Measurements from ENCODE around the gene S100A7A. TPM values are rescaled to one million over a fixed set of nuclear protein-coding genes. Genes with fewer than 3 reads are reported as not detected.

S100A7A gene
- total and polyA plus RNA-seq, 2 of the 13 experiments (the other 11 are each of a cell fraction or from before 2014, with no cell fraction given), result not detected

DNA sequence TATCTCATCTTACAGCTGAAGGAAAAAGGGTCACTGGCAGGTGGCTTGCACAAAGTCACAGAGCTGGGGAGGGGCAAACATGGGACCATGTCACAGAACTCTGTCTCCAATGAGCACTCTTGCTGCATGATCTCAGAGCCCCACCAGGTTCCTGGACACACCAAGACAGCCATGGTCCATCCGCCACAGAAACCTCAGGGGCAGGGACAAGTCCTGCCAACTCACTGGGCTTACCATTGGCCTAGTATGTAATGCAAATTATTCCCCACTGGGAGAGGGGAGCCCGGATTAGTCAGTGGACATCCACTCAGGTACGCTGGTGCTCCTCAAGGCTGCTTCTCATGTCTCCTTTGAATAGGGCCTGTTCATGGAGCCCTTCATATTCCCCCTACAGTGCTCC, 14.2 kb downstream of the S100A7A start:
- H2AFZ ChIP-seq (ENCODE audit: low read length), result no peak overlapping the region
- ATAC-seq (no peak), DNase-seq (ENCODE audit: low spot score) (no peak), FAIRE-seq (no peak)
- H3K4me1 ChIP-seq (ENCODE audit: insufficient read depth, low read length), result no peaks in the 10 kb centered on the region
- H3K4me3 ChIP-seq (replicated peaks in 1 of 3; ENCODE audit: insufficient read depth in 1 of 3, low read depth in 2 of 3, low read length in 3 of 3), result no peak overlapping the region
- H3K27ac ChIP-seq (ENCODE audit: extremely low read length, insufficient read depth, low read length), result no peak overlapping the region
- CTCF ChIA-PET (ENCODE audit: low intra/inter-chr PET ratio, low total read pairs), result no interaction called here
- H3K4me2 ChIP-seq (ENCODE audit: low read depth, low read length), result no peak overlapping the region
- H3K27me3 ChIP-seq (ENCODE audit: control insufficient read depth in 1 of 2, insufficient read depth in 2 of 2, low read length in 2 of 2), result no peaks in the 10 kb centered on the region
- no CpG with 5 or more reads among the region's 3 CpGs for WGBS (ENCODE audit: low lambda C conversion rate)
- no peaks in the 10 kb centered on the region for H3K36me3 ChIP-seq (replicated peaks in 1 of 2; ENCODE audit: control insufficient read depth in 1 of 2, insufficient read depth in 2 of 2, low read length in 2 of 2)
- TF ChIP-seq FUBP1 (CRISPR knock-in tag; IDR thresholded peaks at IDR 0.05; ENCODE audit: borderline replicate concordance) (no peak), SAFB2 (CRISPR knock-in tag; IDR thresholded peaks at IDR 0.05; ENCODE audit: borderline replicate concordance, low read depth) (no peak), MIER3 (CRISPR knock-in tag; IDR thresholded peaks at IDR 0.05; ENCODE audit: borderline replicate concordance) (no peak), NRL (CRISPR knock-in tag; IDR thresholded peaks at IDR 0.05; ENCODE audit: borderline replicate concordance) (no peak)
- no peak overlapping the region for H3K9ac ChIP-seq (ENCODE audit: insufficient read depth, low read depth, low read length)
- H3K79me2 ChIP-seq (ENCODE audit: insufficient read depth, low read length), result no peaks in the 10 kb centered on the region
- POLR2A ChIA-PET, result no interaction called here
- BruUV-seq (replicated peaks), result no TSS peak
- in situ Hi-C loops (cut with HindIII; ENCODE audit: extremely low pct_ligation_motif_present, low pct_unique_long_range_greater_than_20kb), result no loop called here
- intact Hi-C loops (cut with micrococcal nuclease; ENCODE audit: unreplicated experiment), result no loop called here
- H3K9me3 ChIP-seq (ENCODE audit: low read length), result no peaks in the 10 kb centered on the region
- no peaks in the 10 kb centered on the region for H4K20me1 ChIP-seq (ENCODE audit: insufficient read depth, low read length)

- H3K36me3 ChIP-seq (replicated peaks in 1 of 2; ENCODE audit: control insufficient read depth in 1 of 2, insufficient read depth in 2 of 2, low read length in 2 of 2), result no peaks in the 10 kb centered on the region
- H3K27me3 ChIP-seq (ENCODE audit: control insufficient read depth in 1 of 2, insufficient read depth in 2 of 2, low read length in 2 of 2), result no peaks in the 10 kb centered on the region
- CTCF ChIA-PET (ENCODE audit: low intra/inter-chr PET ratio, low total read pairs), result no interaction called here
- H3K9me3 ChIP-seq (ENCODE audit: low read length), result no peaks in the 10 kb centered on the region
- no peaks in the 10 kb centered on the region for H3K4me1 ChIP-seq (ENCODE audit: insufficient read depth, low read length)
- BruUV-seq (replicated peaks), result no TSS peak
- WGBS (ENCODE audit: low lambda C conversion rate), result 21% methylated on average over 14 of the region's 17 CpGs
- no peaks in the 10 kb centered on the region for H4K20me1 ChIP-seq (ENCODE audit: insufficient read depth, low read length)
- POLR2A ChIA-PET, result no interaction called here
- H3K27ac ChIP-seq (ENCODE audit: extremely low read length, insufficient read depth, low read length), result no peak overlapping the region
- no peak overlapping the region for H3K4me2 ChIP-seq (ENCODE audit: low read depth, low read length)
- ATAC-seq (no peak), FAIRE-seq (no peak), DNase-seq (ENCODE audit: low spot score) (no peak)
- no peak overlapping the region for H3K4me3 ChIP-seq (replicated peaks in 1 of 3; ENCODE audit: insufficient read depth in 1 of 3, low read depth in 2 of 3, low read length in 3 of 3)
- intact Hi-C loops (cut with micrococcal nuclease; ENCODE audit: unreplicated experiment) (no loop called here), in situ Hi-C loops (cut with HindIII; ENCODE audit: extremely low pct_ligation_motif_present, low pct_unique_long_range_greater_than_20kb) (no loop called here)
- no peaks in the 10 kb centered on the region for H3K79me2 ChIP-seq (ENCODE audit: insufficient read depth, low read length)
- TF ChIP-seq, protein P1, sequence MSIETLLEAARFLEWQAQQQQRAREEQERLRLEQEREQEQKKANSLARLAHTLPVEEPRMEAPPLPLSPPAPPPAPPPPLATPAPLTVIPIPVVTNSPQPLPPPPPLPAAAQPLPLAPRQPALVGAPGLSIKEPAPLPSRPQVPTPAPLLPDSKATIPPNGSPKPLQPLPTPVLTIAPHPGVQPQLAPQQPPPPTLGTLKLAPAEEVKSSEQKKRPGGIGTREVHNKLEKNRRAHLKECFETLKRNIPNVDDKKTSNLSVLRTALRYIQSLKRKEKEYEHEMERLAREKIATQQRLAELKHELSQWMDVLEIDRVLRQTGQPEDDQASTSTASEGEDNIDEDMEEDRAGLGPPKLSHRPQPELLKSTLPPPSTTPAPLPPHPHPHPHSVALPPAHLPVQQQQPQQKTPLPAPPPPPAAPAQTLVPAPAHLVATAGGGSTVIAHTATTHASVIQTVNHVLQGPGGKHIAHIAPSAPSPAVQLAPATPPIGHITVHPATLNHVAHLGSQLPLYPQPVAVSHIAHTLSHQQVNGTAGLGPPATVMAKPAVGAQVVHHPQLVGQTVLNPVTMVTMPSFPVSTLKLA (IDR thresholded peaks at IDR 0.05), result peak; percentile 100
- no peak for TF ChIP-seq LCORL (IDR thresholded peaks at IDR 0.05)
- TF ChIP-seq LCORL (CRISPR knock-in tag; IDR thresholded peaks at IDR 0.05), result no peak
- TF ChIP-seq ZNF503 (CRISPR knock-in tag; IDR thresholded peaks at IDR 0.05), result no peak
- TF ChIP-seq ZNF383 (CRISPR knock-in tag; IDR thresholded peaks at IDR 0.05; ENCODE audit: borderline replicate concordance), result no peak
- no peak for TF ChIP-seq ZNF546 (CRISPR knock-in tag; conservative IDR thresholded peaks at IDR 0.05)
- H3K9ac ChIP-seq (ENCODE audit: insufficient read depth, low read depth, low read length), result no peak overlapping the region
- H2AFZ ChIP-seq (ENCODE audit: low read length), result no peak overlapping the region
These were observed 14.7 kb downstream of the S100A7A start for GRCh38 chr1:153431002-153431401.
